H1 (cell line): ENCODE data around the gene CNIH3. TPM values are rescaled to one million over a fixed set of nuclear protein-coding genes. Genes with fewer than 3 reads are reported as not detected.
A peak's percentile ranks its signal among the peaks of the same experiment; 100 is the strongest.

ENCODE experiments used
- CTCF ChIA-PET: fragments of 300-600 bp; sonication (Branson Sonifier 250); formaldehyde crosslinking; loops from one replicate; lab custom pipeline; 2021; ENCODE audit not compliant: partially characterized antibody; lab: Charles Lee
- POLR2A ChIA-PET: fragments of 300-600 bp; sonication (Branson Sonifier 250); formaldehyde crosslinking; loops from one replicate; lab custom pipeline; 2021; ENCODE audit warnings: inconsistent platforms; ENCODE audit not compliant: partially characterized antibody; lab: Charles Lee
- DNase-seq, 2 experiments: peaks; one replicate each; pipeline versions ENCODE4 v3.0.0 to v3.0.0-alpha.2; 2010 to 2022; ENCODE audit warnings: low spot score in 2 of 2, low read depth in 1 of 2, mixed read lengths in 1 of 2
- FAIRE-seq: peaks from 2 replicates; lab custom pipeline; 2011; peaks lifted over from hg19 to GRCh38; lab: Jason Lieb, UNC
- H2AFZ ChIP-seq: 2 replicates; pipeline ENCODE4 v1.8.1; 2012; ENCODE audit warnings: low read length, inconsistent platforms
- H2AK5ac ChIP-seq: 2 replicates; pipeline ENCODE4 v1.6.1; 2013; ENCODE audit warnings: low read depth, low read length
- H2BK120ac ChIP-seq: replicated peaks from 2 replicates; pipeline ENCODE3; 2013; ENCODE audit warnings: low read depth, low read length, inconsistent platforms
- H2BK12ac ChIP-seq: 2 replicates; pipeline ENCODE4 v1.6.1; 2013; ENCODE audit warnings: low read depth, low read length
- H2BK15ac ChIP-seq: 2 replicates; pipeline ENCODE4 v1.6.1; 2013; ENCODE audit warnings: low read length
- H2BK20ac ChIP-seq: 2 replicates; pipeline ENCODE4 v1.6.1; 2013; ENCODE audit warnings: low read length
- H2BK5ac ChIP-seq: 2 replicates; pipeline ENCODE4 v1.6.1; 2013; ENCODE audit warnings: low read depth, low read length
- H3K14ac ChIP-seq: 2 replicates; pipeline ENCODE4 v1.6.1; 2013; ENCODE audit warnings: inconsistent platforms; ENCODE audit not compliant: insufficient read length
- H3K18ac ChIP-seq: 2 replicates; pipeline ENCODE4 v1.6.1; 2013; ENCODE audit warnings: low read length; ENCODE audit errors: extremely low read depth
- H3K23ac ChIP-seq: 2 replicates; pipeline ENCODE4 v1.6.1; 2013; ENCODE audit warnings: inconsistent platforms; ENCODE audit not compliant: insufficient read length
- H3K23me2 ChIP-seq: 2 replicates; pipeline ENCODE4 v1.6.1; 2013; ENCODE audit warnings: low read depth, low read length
- H3K27ac ChIP-seq: 2 replicates; pipeline ENCODE4 v1.6.1; 2011; ENCODE audit warnings: low read depth, low read length, inconsistent platforms
- H3K27me3 ChIP-seq, 4 experiments: replicated peaks in 1 of 4; 1 replicate in 1 of 4; 2 replicates in 3 of 4; pipeline versions ENCODE4 v1.6.1 to v1.8.1; 2011 to 2013; ENCODE audit warnings: low read length in 3 of 4, mild to moderate bottlenecking in 3 of 4, inconsistent platforms in 2 of 4, mixed read lengths in 2 of 4, moderate library complexity in 1 of 4; ENCODE audit not compliant: control insufficient read depth in 3 of 4, insufficient read depth in 3 of 4; ENCODE audit errors: extremely low read depth in 1 of 4
- H3K36me3 ChIP-seq, 4 experiments: 2 replicates each; pipeline versions ENCODE4 v1.6.1 to v1.8.1; 2011 to 2013; ENCODE audit warnings: mild to moderate bottlenecking in 4 of 4, low read length in 3 of 4, moderate library complexity in 2 of 4, control low read depth in 1 of 4, inconsistent platforms in 1 of 4; ENCODE audit not compliant: insufficient read depth in 4 of 4, control insufficient read depth in 2 of 4
- H3K4ac ChIP-seq: replicated peaks from 2 replicates; pipeline ENCODE3; 2013; ENCODE audit warnings: low read length, low read depth, mixed read lengths, inconsistent platforms; ENCODE audit not compliant: insufficient read length
- H3K4me1 ChIP-seq, 4 experiments: replicated peaks in 1 of 4; 1 replicate in 1 of 4; 2 replicates in 3 of 4; pipeline versions ENCODE4 v1.6.1 to v1.8.1; 2011 to 2013; ENCODE audit warnings: low read length in 3 of 4, inconsistent platforms in 2 of 4, mixed read lengths in 1 of 4; ENCODE audit not compliant: insufficient read depth in 4 of 4, control insufficient read depth in 3 of 4
- H3K4me2 ChIP-seq, 2 experiments: 2 replicates each; pipeline versions ENCODE4 v1.6.1 to v1.8.1; 2011 to 2013; ENCODE audit warnings: low read depth in 2 of 2, low read length in 2 of 2, control low read depth in 1 of 2, inconsistent platforms in 1 of 2, mild to moderate bottlenecking in 1 of 2; ENCODE audit not compliant: insufficient read depth in 1 of 2
- H3K4me3 ChIP-seq, 4 experiments: fragments of 200-600, 300-600 bp in 1 of 4; sonication (generic), shearing (Covaris generic), sonication (Bioruptor Twin) in 1 of 4; 2 replicates each; pipeline versions ENCODE4 v1.5.1 to v1.8.1; 2011 to 2016; ENCODE audit warnings: low read length in 4 of 4, low read depth in 3 of 4, control low read depth in 2 of 4, inconsistent platforms in 2 of 4, mild to moderate bottlenecking in 2 of 4, mixed read lengths in 1 of 4, moderate library complexity in 1 of 4; ENCODE audit not compliant: insufficient read depth in 2 of 4; ENCODE audit errors: extremely low read depth in 1 of 4
- H3K56ac ChIP-seq: replicated peaks from 2 replicates; pipeline ENCODE3; 2013; ENCODE audit warnings: low read depth, mild to moderate bottlenecking, mixed read lengths, low read length, inconsistent platforms; ENCODE audit not compliant: insufficient read length
- H3K79me1 ChIP-seq: 2 replicates; pipeline ENCODE4 v1.6.1; 2013; ENCODE audit warnings: low read depth, low read length, control low read depth
- H3K79me2 ChIP-seq, 2 experiments: 2 replicates each; pipeline versions ENCODE4 v1.6.1 to v1.8.1; 2012 to 2013; ENCODE audit warnings: low read length in 2 of 2, mild to moderate bottlenecking in 2 of 2, inconsistent platforms in 1 of 2; ENCODE audit not compliant: insufficient read depth in 2 of 2, control insufficient read depth in 1 of 2
- H3K9ac ChIP-seq, 4 experiments: replicated peaks in 1 of 4; 1 replicate in 1 of 4; 2 replicates in 3 of 4; pipeline versions ENCODE4 v1.6.1 to v1.8.1; 2011 to 2013; ENCODE audit warnings: low read depth in 3 of 4, low read length in 3 of 4, control low read depth in 2 of 4, mild to moderate bottlenecking in 2 of 4, moderate library complexity in 2 of 4, inconsistent platforms in 1 of 4; ENCODE audit errors: extremely low read depth in 1 of 4
- H3K9me3 ChIP-seq, 2 experiments: 2 replicates each; pipeline versions ENCODE4 v1.6.1 to v1.8.1; 2012 to 2013; ENCODE audit warnings: mild to moderate bottlenecking in 2 of 2, moderate library complexity in 2 of 2, control low read depth in 1 of 2, inconsistent platforms in 1 of 2, low read depth in 1 of 2, low read length in 1 of 2, mixed read lengths in 1 of 2; ENCODE audit not compliant: insufficient read depth in 2 of 2
- H4K20me1 ChIP-seq, 2 experiments: replicated peaks in 1 of 2; 2 replicates each; pipeline versions ENCODE3 to v1.8.1; 2011 to 2013; ENCODE audit warnings: inconsistent platforms in 2 of 2, low read length in 2 of 2, mild to moderate bottlenecking in 1 of 2; ENCODE audit not compliant: insufficient read depth in 2 of 2, control insufficient read depth in 1 of 2
- H4K5ac ChIP-seq: 2 replicates; pipeline ENCODE4 v1.6.1; 2013; ENCODE audit warnings: low read length, low read depth, mixed read lengths, inconsistent platforms; ENCODE audit not compliant: insufficient read length
- H4K8ac ChIP-seq: 2 replicates; pipeline ENCODE4 v1.8.0; 2013; ENCODE audit warnings: mild to moderate bottlenecking, moderate library complexity, low read length, inconsistent platforms; ENCODE audit not compliant: insufficient read depth; ENCODE audit errors: extremely low read depth
- H4K91ac ChIP-seq: replicated peaks from 2 replicates; pipeline ENCODE3; 2013; ENCODE audit warnings: low read length, mixed read lengths, inconsistent platforms; ENCODE audit not compliant: insufficient read length
- BCL11A ChIP-seq, 2 experiments: IDR thresholded peaks; one replicate each; pipeline ENCODE4 v1.6.1; 2011; ENCODE audit warnings: low read depth in 2 of 2, low read length in 2 of 2, mild to moderate bottlenecking in 2 of 2
- MAFK ChIP-seq: IDR thresholded peaks from 2 replicates; pipeline ENCODE4 v1.6.1; 2012; ENCODE audit warnings: low read depth, mild to moderate bottlenecking, improper control_type of control experiment, low read length
- PHF8 ChIP-seq: fragments of 200-600 bp; sonication (generic); conservative IDR thresholded peaks from 2 replicates; pipeline ENCODE4 v1.7.1; 2012; ENCODE audit warnings: low read depth, mild to moderate bottlenecking, inconsistent platforms, low read length, moderate library complexity
- WGBS, 2 experiments: shearing (Covaris generic) in 1 of 2; methylation state at CpG; one replicate each; pipeline versions ENCODE4 v1.1.6 to v1.1.7; 2013 to 2015; ENCODE audit warnings: low lambda C conversion rate in 2 of 2, mixed read lengths in 2 of 2, inconsistent platforms in 1 of 2, low coverage in 1 of 2, missing lambda C conversion rate in 1 of 2; ENCODE audit not compliant: insufficient replicate concordance in 2 of 2, insufficient coverage in 1 of 2, insufficient read length in 1 of 2; ENCODE audit errors: extremely low coverage in 1 of 2, missing lambda C conversion rate in 1 of 2; 5-methylcytosine and 5-hydroxymethylcytosine counted together
- polyA plus RNA-seq, 7 experiments: library from polyadenylated mRNA; depleted of rRNA in 3 of 7; stranded (reverse) in 5 of 7; unstranded in 2 of 7; fragments of >200 nt in 5 of 7; fragments of 200-250 nt in 2 of 7; gene quantifications; 1 replicate in 5 of 7; 2 replicates in 1 of 7; 4 replicates in 1 of 7; pipeline versions ENCODE4 v1.2.1 to v1.2.3, GENCODE V29; 2011 to 2013; ENCODE audit warnings: missing spikeins in 2 of 7, mixed read lengths in 2 of 7
- total RNA-seq: library from RNA; stranded (reverse); fragmentation: NEBNext Ultra II Directional; extraction: Animal tissue kit (Norgen Biotek cat#: 25700); gene quantifications from 2 replicates; pipeline ENCODE4 v1.2.1, GENCODE V29; 2021
- TF ChIP-seq, protein P1 (sequence below): IDR thresholded peaks from 2 replicates; pipeline ENCODE4 v1.6.1; 2012; ENCODE audit warnings: inconsistent platforms
- TF ChIP-seq, protein P2 (sequence below): IDR thresholded peaks from 2 replicates; pipeline ENCODE4 v1.6.1; 2012; ENCODE audit warnings: inconsistent platforms

Gene CNIH3
- total and polyA plus RNA-seq, 2 of the 8 experiments (the other 6 are each of a cell fraction or from before 2014, with no cell fraction given): 3.7 to 5.6 TPM

DNA sequence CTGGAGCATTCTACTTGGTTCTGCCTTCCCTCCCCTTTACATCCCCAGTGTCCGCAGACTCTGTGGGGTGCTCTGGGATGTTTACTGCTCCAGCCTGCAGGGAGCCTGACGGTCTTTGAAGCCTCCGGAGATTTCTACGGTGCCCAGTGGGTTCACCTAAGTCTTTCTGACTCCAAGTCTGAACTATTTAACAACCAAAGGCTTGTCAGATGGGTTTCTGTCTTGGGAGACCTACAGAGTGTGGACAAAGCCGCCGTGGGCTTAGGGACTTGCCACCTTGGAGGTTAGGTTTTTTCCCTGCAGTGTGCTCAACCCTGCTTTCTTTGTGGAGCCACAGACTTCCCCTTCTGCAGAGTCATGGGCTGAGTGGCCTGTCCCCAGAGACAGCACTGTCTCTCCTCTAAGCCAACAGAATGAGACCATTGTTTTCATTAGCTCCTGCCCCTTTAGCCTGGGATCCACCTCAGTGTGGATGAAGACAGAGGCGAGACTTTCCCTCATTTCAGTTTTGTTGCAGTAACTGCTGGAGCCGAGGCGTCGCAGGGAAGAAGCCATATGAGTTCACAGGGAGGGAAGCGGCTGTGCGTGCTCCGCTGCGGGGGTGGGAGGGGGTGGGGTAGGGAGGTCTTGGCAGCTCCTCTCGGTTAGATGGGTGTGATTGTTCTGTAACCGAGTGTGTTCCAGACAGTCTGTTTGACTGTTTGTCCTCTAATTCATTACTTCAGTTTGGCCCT is 120.7 kb downstream of the CNIH3 start:
- CTCF ChIA-PET: interaction anchor here (1.0 to 7.6 kb wide), 11 partner anchors 8 to 186 kb away, joined by 3 to 91 read pairs (median 4); no protein-coding TSS in a partner anchor
- POLR2A ChIA-PET: no interaction called here
- Histone ChIP-seq H2AK5ac (no peak overlapping the region), H2AFZ (no peak overlapping the region), H2BK5ac (peak overlapping the region; percentile 4; the same call in 1 of the 2 replicates)
- WGBS, 2 experiments: 77% methylated on average over 12 of the region's 16 CpGs; no CpG with 5 or more reads in 1 of the 2 experiments
- TF ChIP-seq MAFK (peak; percentile 28; the same call in 1 of the 2 replicates), PHF8 (no peak), BCL11A (IDR thresholded peaks at IDR 0.05; ENCODE audit: low read depth in 2 of 2, low read length in 2 of 2) (no peak)
- TF ChIP-seq, protein P1, sequence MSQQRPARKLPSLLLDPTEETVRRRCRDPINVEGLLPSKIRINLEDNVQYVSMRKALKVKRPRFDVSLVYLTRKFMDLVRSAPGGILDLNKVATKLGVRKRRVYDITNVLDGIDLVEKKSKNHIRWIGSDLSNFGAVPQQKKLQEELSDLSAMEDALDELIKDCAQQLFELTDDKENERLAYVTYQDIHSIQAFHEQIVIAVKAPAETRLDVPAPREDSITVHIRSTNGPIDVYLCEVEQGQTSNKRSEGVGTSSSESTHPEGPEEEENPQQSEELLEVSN: peak; percentile 93
- TF ChIP-seq, protein P2, sequence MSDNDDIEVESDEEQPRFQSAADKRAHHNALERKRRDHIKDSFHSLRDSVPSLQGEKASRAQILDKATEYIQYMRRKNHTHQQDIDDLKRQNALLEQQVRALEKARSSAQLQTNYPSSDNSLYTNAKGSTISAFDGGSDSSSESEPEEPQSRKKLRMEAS: peak; percentile 86
- TF ChIP-seq, all 59 proteins: peak for 3
- H3K9ac ChIP-seq: no peak overlapping the region
- no peak overlapping the region for H4K8ac ChIP-seq
- H4K5ac ChIP-seq: no peak overlapping the region
- H2BK20ac ChIP-seq: peak overlapping the region; percentile 1; the same call in 1 of the 2 replicates
- H3K36me3 ChIP-seq: no peaks in the 10 kb centered on the region
- H3K56ac ChIP-seq: no peak overlapping the region
- H3K18ac ChIP-seq: peak overlapping the region; percentile 7
- no peak overlapping the region for H3K4ac ChIP-seq
- 0 out of 2 replicates have a peak overlapping the region, but pooled peaks have one; percentile 10 for H2BK12ac ChIP-seq
- H2BK15ac ChIP-seq: no peak overlapping the region
- H3K23me2 ChIP-seq: no peaks in the 10 kb centered on the region
- no peak overlapping the region for H3K14ac ChIP-seq
- peak overlapping the region in 1 of 2 experiments; percentile 33; a peak in 3 of 4 replicates for H3K4me2 ChIP-seq
- no peaks in the 10 kb centered on the region for H4K20me1 ChIP-seq
- peaks cover 0 to 2% (median 0%) of the 10 kb centered on the region in 4 experiments; a peak in 1 of 7 replicates for H3K27me3 ChIP-seq
- no peak overlapping the region for H3K27ac ChIP-seq
- no peak overlapping the region for H2BK120ac ChIP-seq
- no peaks in the 10 kb centered on the region for H3K9me3 ChIP-seq
- no peak overlapping the region for H3K4me3 ChIP-seq
- no peak for DNase-seq
- no peaks in the 10 kb centered on the region for H3K79me2 ChIP-seq
- H3K23ac ChIP-seq: no peak overlapping the region
- H4K91ac ChIP-seq: no peak overlapping the region
- peaks cover 12 to 26% (median 13%) of the 10 kb centered on the region in 4 experiments for H3K4me1 ChIP-seq
- no peaks in the 10 kb centered on the region; the same call in 1 of the 2 replicates for H3K79me1 ChIP-seq
- FAIRE-seq: no peak
